GM18502 (cell line): ENCODE data around the gene CST8.

Experiments used
- ATAC-seq: cut with Tn5 transposase; IDR thresholded peaks from one replicate; pipeline ENCODE4 v1.9.1; 2021; ENCODE audit warnings: mild to moderate bottlenecking; ENCODE audit not compliant: unreplicated experiment, poor library complexity

The CST8 gene

GRCh38 chr20:23515250-23515939, 24.5 kb downstream of the CST8 start:
- no peak for ATAC-seq

- no peak for ATAC-seq
Measured at GRCh38 chr20:23517719-23518118, 26.8 kb downstream of the CST8 start.

GRCh38 chr20:23519556-23519955, 28.6 kb downstream of the CST8 start:
- no peak for ATAC-seq

- ATAC-seq, result no peak
Measured at GRCh38 chr20:23520185-23520584, 29.3 kb downstream of the CST8 start.

- ATAC-seq, result no peak
Measured at GRCh38 chr20:23524146-23524545, 33.2 kb downstream of the CST8 start.

- no peak for ATAC-seq
Measured at GRCh38 chr20:23526850-23527249, 35.9 kb downstream of the CST8 start.

- no peak for ATAC-seq
Measured at GRCh38 chr20:23528867-23529431, 38.0 kb downstream of the CST8 start.

- ATAC-seq, result peak; percentile 60
Measured at GRCh38 chr20:23530937-23531567, 40.1 kb downstream of the CST8 start.

- ATAC-seq, result no peak
Measured at GRCh38 chr20:23532533-23532932, 41.6 kb downstream of the CST8 start.

GRCh38 chr20:23533161-23533560, 42.2 kb downstream of the CST8 start:
- ATAC-seq, result no peak

GRCh38 chr20:23534801-23535593, 44.1 kb downstream of the CST8 start:
- no peak for ATAC-seq

- ATAC-seq, result no peak
Measured at GRCh38 chr20:23536328-23536974, 45.5 kb downstream of the CST8 start.

- ATAC-seq, result no peak
Measured at GRCh38 chr20:23537030-23537429, 46.1 kb downstream of the CST8 start.

GRCh38 chr20:23540624-23541023, 49.7 kb downstream of the CST8 start:
- no peak for ATAC-seq

GRCh38 chr20:23541330-23541729, 50.4 kb downstream of the CST8 start:
- ATAC-seq, result no peak

GRCh38 chr20:23541776-23542175, 50.9 kb downstream of the CST8 start:
- ATAC-seq, result no peak

- ATAC-seq, result no peak
Measured at GRCh38 chr20:23542801-23543200, 51.9 kb downstream of the CST8 start.

- no peak for ATAC-seq
Measured at GRCh38 chr20:23544133-23544532, 53.2 kb downstream of the CST8 start.
